Small intestine (tissue), 7 donors: ENCODE results near the gene ANKRD24. TPM values are rescaled to one million over a fixed set of nuclear protein-coding genes. Genes with fewer than 3 reads are reported as not detected.
"Not testable (repeated sequence)": the region's sequence is repeated elsewhere in the genome, so short reads cannot be mapped to it uniquely, and the experiment has no call there.

Experiments
- DNase-seq, 2 donors: peaks; one replicate each; pipeline versions ENCODE4 v3.0.0 to v3.0.0-alpha.2; 2013
- FAIRE-seq: peaks from 2 replicates; lab custom pipeline; 2012; peaks lifted over from hg19 to GRCh38; lab: Jason Lieb, UNC
- H3K27ac ChIP-seq, 3 donors: one replicate each; pipeline ENCODE4 v1.5.1; 2013; ENCODE audit warnings: low read length in 2 of 3, mild to moderate bottlenecking in 2 of 3, control low read depth in 1 of 3, inconsistent platforms in 1 of 3, low read depth in 1 of 3, moderate library complexity in 1 of 3
- H3K27me3 ChIP-seq, 3 donors: one replicate each; pipeline ENCODE4 v1.6.1; 2013; ENCODE audit warnings: low read length in 3 of 3, inconsistent platforms in 1 of 3; ENCODE audit not compliant: control insufficient read depth in 3 of 3, insufficient read depth in 3 of 3
- H3K36me3 ChIP-seq, 3 donors: one replicate each; pipeline ENCODE4 v1.6.1; 2013; ENCODE audit warnings: low read length in 3 of 3, inconsistent platforms in 1 of 3, low read depth in 1 of 3, mild to moderate bottlenecking in 1 of 3, moderate library complexity in 1 of 3; ENCODE audit not compliant: control insufficient read depth in 3 of 3, insufficient read depth in 2 of 3
- H3K4me1 ChIP-seq, 3 donors: one replicate each; pipeline ENCODE4 v1.6.1; 2013; ENCODE audit warnings: low read length in 2 of 3, inconsistent platforms in 1 of 3, low read depth in 1 of 3, mild to moderate bottlenecking in 1 of 3, moderate library complexity in 1 of 3; ENCODE audit not compliant: control insufficient read depth in 3 of 3, insufficient read depth in 2 of 3
- H3K4me3 ChIP-seq, 3 donors: one replicate each; pipeline ENCODE4 v1.5.1; 2013; ENCODE audit warnings: low read length in 3 of 3, control low read depth in 1 of 3, inconsistent platforms in 1 of 3, low read depth in 1 of 3, mild to moderate bottlenecking in 1 of 3, moderate library complexity in 1 of 3
- H3K9me3 ChIP-seq, 2 donors: one replicate each; pipeline ENCODE4 v1.6.1; 2013; ENCODE audit warnings: low read depth in 1 of 2, low read length in 1 of 2; ENCODE audit not compliant: control insufficient read depth in 2 of 2, insufficient read depth in 1 of 2
- WGBS, 3 donors: extraction: QIAGEN DNeasy Blood & Tissue Kit; methylation state at CpG; one replicate each; pipeline ENCODE4 v1.1.7; 2013; 5-methylcytosine and 5-hydroxymethylcytosine counted together
- polyA plus RNA-seq, 4 donors: library from polyadenylated mRNA; stranded (reverse) in 3 of 4; unstranded in 1 of 4; fragments of 200-250 nt in 3 of 4; fragments of 120-200 nt in 1 of 4; gene quantifications; one replicate each; pipeline versions ENCODE4 v1.2.1 to v1.2.3, GENCODE V29; 2013
- donor health status: healthy with polysubstance abuse.
- donor health status: control.
- donor health status: control.
- donor health status: Bipolar disorder and iron deficiency.
- donor health status: healthy.

Gene ANKRD24
- polyA plus RNA-seq, 4 donors = 1.6 to 3.1 (median 2.3) TPM

DNA sequence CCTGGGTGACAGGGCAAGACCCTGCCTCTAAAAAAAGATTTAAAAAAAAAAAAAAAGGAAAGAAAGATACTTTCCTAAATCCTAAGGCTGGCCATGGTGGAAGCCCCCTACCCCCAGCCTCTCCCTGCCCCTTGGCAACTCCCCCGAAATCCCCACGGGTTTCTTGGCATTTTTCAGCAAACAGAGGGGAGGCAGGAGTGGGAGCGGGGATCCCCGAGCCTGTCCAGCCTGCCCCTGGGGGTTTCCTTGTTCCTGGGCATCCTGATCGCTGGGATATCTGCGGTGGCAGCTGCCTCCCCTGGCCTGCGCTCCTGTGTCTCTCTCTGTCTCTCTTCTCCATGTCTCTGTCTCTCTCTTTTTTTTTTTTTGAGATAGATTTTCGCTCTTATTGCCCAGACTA is 43.4 kb downstream of the ANKRD24 start:
- Histone ChIP-seq H3K27ac (no peak overlapping the region), H3K4me3 (no peak overlapping the region), H3K4me1 (peaks cover 0 to 12% (median 0%) of the 10 kb centered on the region in 3 donors), H3K36me3 (no peaks in the 10 kb centered on the region), H3K27me3 (peaks cover 0 to 9% (median 0%) of the 10 kb centered on the region in 3 donors), H3K9me3 (no peaks in the 10 kb centered on the region)
- 70 to 71% (median 71%) methylated on average over 7 to 8 of the region's 8 CpGs for WGBS, 3 donors
- DNase-seq (no peak), FAIRE-seq (no peak)

DNA sequence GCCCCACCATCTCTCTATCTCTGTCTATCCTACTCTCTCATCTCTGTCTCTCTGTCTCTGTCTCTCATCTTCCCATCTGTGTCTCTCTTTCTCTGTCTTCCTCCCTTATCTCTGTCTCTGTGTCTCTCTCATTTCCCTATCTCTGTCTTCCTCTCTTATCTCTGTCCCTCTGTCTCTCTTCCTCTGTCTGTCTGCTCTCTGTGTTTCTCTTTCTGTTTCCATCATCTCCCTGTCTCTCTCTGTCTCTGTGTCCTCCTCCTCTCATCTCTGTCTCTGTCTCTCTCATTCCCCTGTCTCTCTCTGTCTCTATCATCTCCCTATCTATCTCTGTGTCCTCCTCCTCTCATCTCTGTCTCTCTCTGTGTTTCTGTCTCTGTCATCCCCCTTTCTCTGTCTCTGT is 45.3 kb downstream of the ANKRD24 start:
- Histone ChIP-seq H3K4me3 (no peak overlapping the region), H3K9me3 (no peaks in the 10 kb centered on the region), H3K36me3 (no peaks in the 10 kb centered on the region), H3K4me1 (peaks cover 0 to 12% (median 0%) of the 10 kb centered on the region in 3 donors), H3K27ac (no peak overlapping the region), H3K27me3 (peaks cover 0 to 9% (median 0%) of the 10 kb centered on the region in 3 donors)
- DNase-seq = no peak
- no peak for FAIRE-seq

DNA sequence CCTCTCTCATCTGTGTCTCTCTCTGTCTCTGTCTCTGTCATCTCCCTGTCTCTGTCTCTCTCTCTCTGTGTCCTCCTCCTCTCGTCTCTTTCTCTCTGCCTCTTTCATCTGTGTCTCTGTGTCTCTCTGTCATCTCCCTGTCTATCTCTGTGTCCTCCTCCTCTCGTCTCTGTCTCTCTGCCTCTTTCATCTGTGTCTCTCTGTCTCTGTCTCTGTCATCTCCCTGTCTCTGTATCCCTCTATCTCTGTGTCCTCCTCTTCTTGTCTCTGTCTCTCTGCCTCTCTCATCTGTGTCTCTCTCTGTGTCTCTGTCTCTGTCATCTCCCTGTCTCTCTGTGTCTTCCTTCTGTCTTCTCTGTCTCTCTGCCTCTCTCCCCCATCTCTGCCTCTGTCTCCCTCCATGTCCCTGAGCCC is 46.3 kb downstream of the ANKRD24 start:
- FAIRE-seq = no peak
- Histone ChIP-seq H3K4me3 (no peak overlapping the region), H3K36me3 (no peaks in the 10 kb centered on the region), H3K27me3 (peaks cover 0 to 9% (median 0%) of the 10 kb centered on the region in 3 donors), H3K9me3 (no peaks in the 10 kb centered on the region), H3K4me1 (peaks cover 0 to 12% (median 0%) of the 10 kb centered on the region in 3 donors), H3K27ac (no peak overlapping the region)
- WGBS, 3 donors = 41 to 58% (median 45%) methylated on average over 2 of the region's 2 CpGs
- no peak for DNase-seq

DNA sequence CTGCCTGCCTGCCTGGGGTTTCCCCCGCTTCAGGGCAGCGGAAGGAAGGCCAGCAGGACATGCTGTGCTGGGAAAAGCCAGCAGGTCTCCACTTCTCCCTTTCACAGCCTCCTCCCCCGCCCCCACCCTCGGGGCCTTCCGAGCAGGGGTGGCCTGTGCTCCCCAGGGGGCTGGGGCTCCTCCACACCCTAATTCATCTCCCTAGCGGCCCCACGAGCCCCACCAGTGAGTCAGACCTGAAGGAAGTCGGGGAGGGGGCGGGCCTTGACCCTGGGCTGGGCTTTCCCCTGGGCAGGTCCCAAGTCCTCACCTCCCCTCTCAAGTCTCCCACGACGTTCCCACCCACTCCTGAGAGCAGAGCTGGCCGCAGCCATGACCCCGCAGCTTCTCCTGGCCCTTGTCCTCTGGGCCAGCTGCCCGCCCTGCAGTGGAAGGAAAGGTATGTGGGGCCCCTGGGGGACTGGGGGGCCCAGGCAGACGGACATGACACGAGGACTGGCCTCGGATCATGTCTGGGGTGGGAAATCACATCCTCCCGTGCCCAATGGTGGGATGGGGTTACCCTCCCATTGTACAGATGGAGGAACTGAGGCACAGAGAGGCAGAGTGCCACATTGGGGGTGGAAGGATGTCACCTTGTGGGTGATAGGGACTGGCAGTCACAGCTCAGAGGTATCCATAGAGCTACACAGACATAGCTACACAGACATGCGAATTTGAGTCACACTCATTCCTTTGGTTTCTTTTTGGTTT is 46.9 kb downstream of the ANKRD24 start, which contains the start of gene EBI3:
EBI3 (plus strand) TSS at position 345 of the 753 bp plus-strand sequence; CDS start at position 373, 28 bp downstream.
- Histone ChIP-seq H3K27me3 (peaks cover 0 to 9% (median 0%) of the 10 kb centered on the region in 3 donors), H3K27ac (peak within 1 kb of the TSS in 1 of 3 donors; percentile 17)
- FAIRE-seq = no peak

DNA sequence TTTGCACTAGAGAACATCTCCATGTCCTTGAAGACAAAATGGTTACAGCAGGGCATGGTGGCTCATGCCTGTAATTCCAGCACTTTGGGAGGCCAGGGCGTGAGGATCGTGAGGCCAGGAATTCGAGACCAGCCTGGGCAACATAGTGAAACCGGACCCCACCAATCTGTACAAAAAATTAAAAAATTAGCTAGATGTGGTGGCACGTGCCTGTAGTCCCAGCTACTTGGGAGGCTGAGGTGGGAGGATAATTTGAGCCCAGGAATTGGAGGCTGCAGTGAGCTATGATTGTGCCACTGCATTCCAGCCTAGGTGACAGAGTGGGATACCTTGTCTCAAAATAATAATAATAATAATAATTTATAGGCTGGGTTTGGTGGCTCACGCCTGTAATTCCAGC is 47.7 kb downstream of the ANKRD24 start:
- H3K9me3 ChIP-seq, FAIRE-seq, H3K27ac ChIP-seq, H3K36me3 ChIP-seq, DNase-seq, H3K4me3 ChIP-seq: not testable (repeated sequence)
- H3K27me3 ChIP-seq = peaks cover 0 to 14% (median 0%) of the 10 kb centered on the region in 3 donors
- 78 to 84% (median 83%) methylated on average over 6 of the region's 6 CpGs for WGBS, 3 donors
- H3K4me1 ChIP-seq = peaks cover 0 to 12% (median 0%) of the 10 kb centered on the region in 3 donors

More for the DNA sequence above, 46.9 kb downstream of the ANKRD24 start, which contains the start of gene EBI3:
- H3K36me3 ChIP-seq = no peaks in the 10 kb centered on the region
- WGBS, 3 donors = 7 to 10% (median 8%) methylated on average over 19 of the region's 19 CpGs
- DNase-seq = peak in 1 of 2 donors; percentile 60
- no peaks in the 10 kb centered on the region for H3K9me3 ChIP-seq
- H3K4me1 ChIP-seq = peaks cover 0 to 12% (median 0%) of the 10 kb centered on the region in 3 donors
- no peak within 1 kb of the TSS for H3K4me3 ChIP-seq

DNA sequence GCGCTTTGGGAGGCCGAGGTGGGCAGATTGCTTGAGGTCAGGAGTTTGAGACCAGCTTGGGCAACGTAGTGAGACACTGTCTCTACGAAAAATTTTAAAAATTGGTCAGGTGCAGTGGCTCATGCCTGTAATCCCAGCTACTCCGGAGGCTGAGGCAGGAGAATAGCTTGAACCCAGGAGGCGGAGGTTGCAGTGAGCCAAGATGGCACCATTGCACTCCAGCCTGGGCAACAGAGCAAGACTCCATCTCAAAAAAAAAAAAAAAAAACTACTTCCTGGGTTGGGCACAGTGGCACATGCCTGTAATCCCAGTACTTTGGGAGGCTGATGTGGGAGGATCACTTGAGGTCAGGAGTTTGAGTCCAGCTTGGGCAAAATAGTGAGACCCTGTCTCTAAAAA is 49.0 kb downstream of the ANKRD24 start:
- Histone ChIP-seq H3K4me1 (peaks cover 0 to 12% (median 0%) of the 10 kb centered on the region in 3 donors), H3K27me3 (peaks cover 0 to 16% (median 0%) of the 10 kb centered on the region in 3 donors)
- DNase-seq, H3K27ac ChIP-seq, H3K36me3 ChIP-seq, FAIRE-seq, H3K9me3 ChIP-seq, H3K4me3 ChIP-seq: not testable (repeated sequence)
- 88 to 90% (median 88%) methylated on average over 6 of the region's 6 CpGs for WGBS, 3 donors

DNA sequence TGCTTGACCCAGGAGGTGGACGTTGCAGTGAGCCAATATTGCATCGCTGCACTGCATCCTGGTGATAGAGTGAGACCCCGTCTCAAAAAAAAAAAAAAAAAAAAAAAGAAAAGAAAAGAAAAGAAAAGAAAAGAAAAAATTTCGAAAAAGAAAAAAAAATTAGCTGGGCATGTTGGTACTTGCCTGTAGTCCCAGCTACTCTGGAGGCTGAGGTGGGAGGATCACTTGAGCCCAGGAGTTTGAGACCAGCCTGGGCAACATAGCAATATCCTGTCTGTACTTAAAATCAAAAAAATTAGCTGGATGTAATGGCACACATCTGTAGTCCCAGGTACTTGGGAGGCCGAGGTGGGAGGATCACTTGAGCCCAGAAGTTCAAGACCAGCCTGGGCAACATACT is 49.6 kb downstream of the ANKRD24 start:
- not testable (repeated sequence) for H3K9me3 ChIP-seq, H3K36me3 ChIP-seq, H3K27ac ChIP-seq, FAIRE-seq, H3K4me3 ChIP-seq, DNase-seq
- Histone ChIP-seq H3K27me3 (peaks cover 0 to 20% (median 0%) of the 10 kb centered on the region in 3 donors), H3K4me1 (peaks cover 0 to 12% (median 0%) of the 10 kb centered on the region in 3 donors)
- 76 to 78% (median 77%) methylated on average over 5 of the region's 5 CpGs for WGBS, 3 donors

DNA sequence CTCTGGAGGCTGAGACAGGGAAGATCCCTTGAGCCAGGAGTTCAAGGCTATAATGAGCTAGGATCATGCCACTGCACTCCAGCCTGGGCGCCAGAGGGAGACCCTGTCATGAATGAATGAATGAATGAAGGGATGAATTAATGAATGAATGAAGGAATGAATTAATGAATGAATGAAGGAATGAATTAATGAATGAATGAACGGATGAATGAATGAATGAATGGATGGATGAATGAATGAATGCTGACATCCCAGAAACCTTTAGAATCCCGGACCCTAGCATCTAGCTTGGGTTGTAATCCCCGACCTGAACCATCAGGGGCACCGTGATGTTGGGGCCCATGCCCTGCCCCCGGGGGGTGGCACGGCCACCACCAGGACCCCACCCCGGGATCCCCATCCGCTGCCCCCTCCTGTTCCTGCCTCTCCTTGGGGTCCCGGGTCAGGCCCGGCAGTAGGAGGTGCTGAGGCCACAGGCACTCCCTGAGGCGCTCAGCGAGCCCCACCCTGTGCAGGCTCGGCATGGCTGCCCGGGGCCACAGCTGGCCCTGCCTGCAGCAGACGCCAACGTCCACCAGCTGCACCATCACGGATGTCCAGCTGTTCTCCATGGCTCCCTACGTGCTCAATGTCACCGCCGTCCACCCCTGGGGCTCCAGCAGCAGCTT is 50.3 kb downstream of the ANKRD24 start:
- H3K27me3 ChIP-seq = peaks cover 0 to 20% (median 0%) of the 10 kb centered on the region in 3 donors
- no peak overlapping the region for H3K27ac ChIP-seq
- H3K36me3 ChIP-seq = no peaks in the 10 kb centered on the region
- H3K4me1 ChIP-seq = peaks cover 0 to 12% (median 0%) of the 10 kb centered on the region in 3 donors
- 32 to 45% (median 37%) methylated on average over 19 to 21 of the region's 21 CpGs for WGBS, 3 donors
- H3K9me3 ChIP-seq = no peaks in the 10 kb centered on the region
- H3K4me3 ChIP-seq = no peak overlapping the region
- DNase-seq (no peak), FAIRE-seq (no peak)
